ENCODE data around the gene PRKACB. TPM values are rescaled to one million over a fixed set of nuclear protein-coding genes. Genes with fewer than 3 reads are reported as not detected.
"Not testable (repeated sequence)": the region's sequence is repeated elsewhere in the genome, so short reads cannot be mapped to it uniquely, and the experiment has no call there.

The PRKACB gene
- total and polyA plus RNA-seq, 5 donors: 21.0 to 53.5 (median 51.0) TPM

DNA sequence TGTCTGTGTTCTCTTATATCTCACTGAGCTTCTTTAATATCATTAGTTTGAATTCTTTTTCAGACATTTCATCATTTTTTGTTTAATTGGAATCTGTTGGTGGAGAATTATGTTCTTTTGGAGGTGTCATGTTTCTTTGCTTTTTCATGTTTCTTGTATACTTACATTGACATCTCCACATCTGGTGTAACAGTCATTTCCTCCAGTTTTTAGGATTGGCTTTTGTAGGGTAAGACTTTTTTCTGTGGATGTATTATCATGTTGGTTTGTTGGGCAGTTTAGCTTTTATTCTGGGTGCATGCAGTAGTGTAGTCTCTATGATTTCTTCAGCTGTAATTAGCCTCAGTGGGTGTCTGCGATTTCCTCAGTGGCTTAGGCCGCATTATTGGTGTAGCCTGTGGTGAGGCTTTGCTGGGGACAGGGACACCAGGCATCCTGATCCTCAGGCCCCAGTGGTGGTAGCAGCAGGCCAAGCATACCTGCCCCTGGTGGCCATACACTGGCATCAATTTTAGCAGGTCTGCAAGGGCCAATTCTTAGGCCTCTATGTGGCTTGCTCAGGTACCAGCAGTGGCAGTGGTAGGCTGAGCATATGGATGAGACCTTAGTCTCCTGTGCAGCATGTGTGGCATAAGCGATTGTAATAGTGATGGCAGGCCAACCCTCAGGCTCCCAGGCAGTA, 79.8 kb downstream of the PRKACB start:
- H3K4me3 ChIP-seq (ENCODE audit: low read length): no peak overlapping the region

DNA sequence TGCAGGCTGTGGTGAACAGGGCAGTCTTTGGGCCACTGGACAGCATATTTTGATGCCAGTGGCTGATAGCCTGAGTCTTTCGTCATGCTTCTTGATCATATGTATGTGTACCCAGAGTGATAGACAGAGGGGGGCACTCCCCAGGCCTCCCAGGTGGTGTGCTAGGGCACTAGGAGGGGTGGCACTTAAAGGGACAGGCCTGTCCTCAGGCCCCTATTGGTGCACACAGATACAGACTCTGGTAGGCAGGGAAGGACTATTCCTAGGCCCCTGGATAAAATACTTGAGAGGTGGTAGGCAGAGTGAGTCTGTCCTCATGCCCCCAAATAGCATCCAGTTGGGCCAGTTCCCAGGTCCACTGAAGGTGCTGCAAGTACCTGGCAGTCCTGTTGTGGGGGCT, 80.8 kb downstream of the PRKACB start:
- ATAC-seq: no peak
- Histone ChIP-seq H3K4me3 (ENCODE audit: low read length) (no peak overlapping the region), H3K9me3 (ENCODE audit: control insufficient read depth, low read length) (no peaks in the 10 kb centered on the region), H3K4me1 (ENCODE audit: control insufficient read depth, insufficient read depth, low read length) (no peaks in the 10 kb centered on the region), H3K27me3 (ENCODE audit: control insufficient read depth, insufficient read depth) (no peaks in the 10 kb centered on the region), H3K27ac (ENCODE audit: low read length) (no peak overlapping the region)
- no peak for DNase-seq
- 94% methylated on average over 1 of the region's 1 CpG for WGBS
- intact Hi-C loops (cut with DNase I): no loop called here

More for the DNA sequence above, 79.8 kb downstream of the PRKACB start:
- WGBS: 49% methylated on average over 3 of the region's 3 CpGs
- intact Hi-C loops (cut with DNase I): no loop called here
- ATAC-seq: no peak
- DNase-seq: no peak
- Histone ChIP-seq H3K4me1 (ENCODE audit: control insufficient read depth, insufficient read depth, low read length) (no peaks in the 10 kb centered on the region), H3K9me3 (ENCODE audit: control insufficient read depth, low read length) (no peaks in the 10 kb centered on the region), H3K27me3 (ENCODE audit: control insufficient read depth, insufficient read depth) (no peaks in the 10 kb centered on the region), H3K27ac (ENCODE audit: low read length) (no peak overlapping the region)

DNA sequence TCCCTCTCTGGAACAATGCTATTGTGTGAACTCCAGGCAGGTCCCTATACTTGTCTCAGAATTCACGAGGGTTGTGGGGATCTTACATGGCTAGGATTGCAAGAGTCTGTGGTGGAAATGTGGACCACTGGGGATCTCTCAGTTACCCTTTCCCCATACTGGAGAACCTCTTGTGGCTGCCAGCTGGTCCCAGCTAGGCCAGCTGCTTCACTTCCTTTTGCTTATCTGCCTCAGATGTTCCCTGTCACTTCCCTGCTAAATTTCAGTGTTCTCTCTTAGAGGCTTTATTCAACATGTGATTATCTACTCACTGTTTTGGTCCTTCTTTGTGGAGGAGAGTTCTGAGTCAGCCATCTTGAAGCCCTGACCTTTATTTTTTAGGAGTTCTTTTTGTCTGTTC, 81.6 kb downstream of the PRKACB start:
- no peaks in the 10 kb centered on the region for H3K4me1 ChIP-seq (ENCODE audit: control insufficient read depth, insufficient read depth, low read length)
- H3K27ac ChIP-seq (ENCODE audit: low read length): no peak overlapping the region
- 74% methylated on average over 1 of the region's 1 CpG for WGBS
- ATAC-seq: no peak
- intact Hi-C loops (cut with DNase I): no loop called here
- H3K27me3 ChIP-seq (ENCODE audit: control insufficient read depth, insufficient read depth): no peaks in the 10 kb centered on the region
- no peaks in the 10 kb centered on the region for H3K9me3 ChIP-seq (ENCODE audit: control insufficient read depth, low read length)
- no peak overlapping the region for H3K4me3 ChIP-seq (ENCODE audit: low read length)
- no peak for DNase-seq

DNA sequence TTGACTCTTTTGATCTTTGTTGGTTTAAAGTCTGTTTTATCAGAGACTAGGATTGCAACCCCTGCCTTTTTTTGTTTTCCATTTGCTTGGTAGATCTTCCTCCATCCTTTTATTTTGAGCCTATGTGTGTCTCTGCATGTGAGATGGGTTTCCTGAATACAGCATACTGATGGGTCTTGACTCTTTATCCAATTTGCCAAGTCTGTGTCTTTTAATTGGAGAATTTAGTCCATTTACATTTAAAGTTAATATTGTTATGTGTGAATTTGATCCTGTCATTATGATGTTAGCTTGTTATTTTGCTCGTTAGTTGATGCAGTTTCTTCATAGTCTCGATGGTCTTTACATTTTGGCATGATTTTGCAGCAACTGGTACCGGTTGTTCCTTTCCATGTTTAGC, 88.6 kb downstream of the PRKACB start:
- H3K27ac ChIP-seq (ENCODE audit: low read length); DNase-seq; H3K9me3 ChIP-seq (ENCODE audit: control insufficient read depth, low read length); ATAC-seq; H3K4me3 ChIP-seq (ENCODE audit: low read length); H3K27me3 ChIP-seq (ENCODE audit: control insufficient read depth, insufficient read depth); intact Hi-C loops (cut with DNase I); H3K4me1 ChIP-seq (ENCODE audit: control insufficient read depth, insufficient read depth, low read length): not testable (repeated sequence)
- WGBS: 98% methylated on average over 3 of the region's 3 CpGs

DNA sequence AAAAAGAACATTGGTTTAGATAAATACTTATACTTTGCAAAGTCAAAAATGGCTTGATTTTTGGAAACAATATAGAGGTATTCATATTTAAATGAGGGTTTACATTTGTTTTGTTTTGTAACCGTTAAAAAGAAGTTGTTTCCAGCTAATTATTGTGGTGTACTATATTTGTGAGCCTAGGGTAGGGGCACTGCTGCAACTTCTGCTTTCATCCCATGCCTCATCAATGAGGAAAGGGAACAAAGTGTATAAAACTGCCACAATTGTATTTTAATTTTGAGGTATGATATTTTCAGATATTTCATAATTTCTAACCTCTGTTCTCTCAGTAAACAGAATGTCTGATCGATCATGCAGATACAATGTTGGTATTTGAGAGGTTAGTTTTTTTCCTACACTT, 92.2 kb downstream of the PRKACB start:
- Histone ChIP-seq H3K27ac (ENCODE audit: low read length) (no peak overlapping the region), H3K27me3 (ENCODE audit: control insufficient read depth, insufficient read depth) (no peaks in the 10 kb centered on the region), H3K9me3 (ENCODE audit: control insufficient read depth, low read length) (no peaks in the 10 kb centered on the region), H3K4me3 (ENCODE audit: low read length) (no peak overlapping the region), H3K4me1 (ENCODE audit: control insufficient read depth, insufficient read depth, low read length) (no peaks in the 10 kb centered on the region)
- DNase-seq (no peak), ATAC-seq (no peak)
- intact Hi-C loops (cut with DNase I): no loop called here
- WGBS: 88% methylated on average over 2 of the region's 2 CpGs

DNA sequence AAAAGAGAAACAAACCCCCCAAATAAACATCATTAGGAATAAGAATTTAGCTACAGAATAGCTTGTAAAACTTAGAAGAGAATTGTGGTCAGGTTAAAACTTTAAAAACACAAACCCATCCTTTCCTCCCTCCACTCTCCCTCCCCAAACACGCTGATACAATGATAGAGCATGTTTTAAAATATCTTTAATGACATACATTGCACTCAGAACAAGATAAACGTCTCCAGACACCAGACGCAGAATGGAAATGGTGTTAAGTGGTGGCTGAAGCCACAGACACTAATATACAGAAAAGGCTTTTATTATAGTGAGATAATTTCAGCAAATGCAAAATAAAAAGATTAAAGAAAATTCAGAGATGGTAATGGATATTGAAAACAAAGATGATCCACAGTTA, 98.6 kb downstream of the PRKACB start:
- 34% methylated on average over 3 of the region's 3 CpGs for WGBS
- H3K4me1 ChIP-seq (ENCODE audit: control insufficient read depth, insufficient read depth, low read length): no peaks in the 10 kb centered on the region
- no peak overlapping the region for H3K27ac ChIP-seq (ENCODE audit: low read length)
- no peak overlapping the region for H3K4me3 ChIP-seq (ENCODE audit: low read length)
- intact Hi-C loops (cut with DNase I): no loop called here
- no peak for DNase-seq
- no peaks in the 10 kb centered on the region for H3K9me3 ChIP-seq (ENCODE audit: control insufficient read depth, low read length)
- no peak for ATAC-seq
- no peaks in the 10 kb centered on the region for H3K27me3 ChIP-seq (ENCODE audit: control insufficient read depth, insufficient read depth)

DNA sequence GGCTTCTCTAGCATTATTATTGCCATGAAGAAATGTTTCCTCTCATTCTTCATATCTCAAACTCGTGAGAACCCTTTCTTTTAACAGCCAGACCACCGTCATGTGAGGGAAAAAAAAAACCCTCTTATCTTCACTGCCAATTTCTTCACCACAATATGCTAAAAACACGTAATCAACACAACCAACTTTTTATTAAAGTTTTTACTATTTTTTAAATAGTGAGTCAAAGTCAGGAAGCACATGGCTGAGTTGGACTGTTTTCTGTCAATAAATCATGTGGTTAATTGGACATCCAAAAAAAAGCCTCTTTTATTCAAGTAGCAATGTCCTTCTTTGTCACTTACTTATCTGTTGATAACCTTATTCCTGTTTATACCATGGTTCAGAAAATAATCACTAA, 101.5 kb downstream of the PRKACB start:
- Histone ChIP-seq H3K4me3 (ENCODE audit: low read length) (no peak overlapping the region), H3K27me3 (ENCODE audit: control insufficient read depth, insufficient read depth) (no peaks in the 10 kb centered on the region), H3K9me3 (ENCODE audit: control insufficient read depth, low read length) (no peaks in the 10 kb centered on the region), H3K27ac (ENCODE audit: low read length) (no peak overlapping the region), H3K4me1 (ENCODE audit: control insufficient read depth, insufficient read depth, low read length) (no peaks in the 10 kb centered on the region)
- DNase-seq: no peak
- 21% methylated on average over 3 of the region's 3 CpGs for WGBS
- no peak for ATAC-seq
- intact Hi-C loops (cut with DNase I): no loop called here

DNA sequence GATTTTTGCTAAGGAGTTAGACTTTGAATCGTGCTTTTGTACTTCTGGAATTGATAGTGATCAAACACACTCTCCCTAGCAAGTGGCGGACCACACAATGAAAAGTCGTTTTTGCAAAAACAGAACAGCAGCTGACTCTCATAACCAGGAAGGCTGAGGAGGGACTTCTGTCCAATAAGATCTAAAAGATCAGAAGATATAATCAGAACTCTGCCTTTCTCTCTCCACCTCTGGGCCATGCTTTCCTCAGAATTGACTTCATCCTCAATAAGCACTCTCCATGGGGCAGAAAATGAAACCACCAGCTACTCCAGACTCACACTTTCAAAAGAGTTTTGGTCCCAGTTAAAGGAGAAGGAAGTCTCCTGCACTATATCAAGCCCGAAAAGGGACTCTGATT, 102.1 kb downstream of the PRKACB start:
- no peaks in the 10 kb centered on the region for H3K9me3 ChIP-seq (ENCODE audit: control insufficient read depth, low read length)
- intact Hi-C loops (cut with DNase I): no loop called here
- H3K4me3 ChIP-seq (ENCODE audit: low read length): no peak overlapping the region
- H3K4me1 ChIP-seq (ENCODE audit: control insufficient read depth, insufficient read depth, low read length): no peaks in the 10 kb centered on the region
- WGBS: 50% methylated on average over 4 of the region's 4 CpGs
- DNase-seq (no peak), ATAC-seq (no peak)
- H3K27ac ChIP-seq (ENCODE audit: low read length): no peak overlapping the region
- no peaks in the 10 kb centered on the region for H3K27me3 ChIP-seq (ENCODE audit: control insufficient read depth, insufficient read depth)

DNA sequence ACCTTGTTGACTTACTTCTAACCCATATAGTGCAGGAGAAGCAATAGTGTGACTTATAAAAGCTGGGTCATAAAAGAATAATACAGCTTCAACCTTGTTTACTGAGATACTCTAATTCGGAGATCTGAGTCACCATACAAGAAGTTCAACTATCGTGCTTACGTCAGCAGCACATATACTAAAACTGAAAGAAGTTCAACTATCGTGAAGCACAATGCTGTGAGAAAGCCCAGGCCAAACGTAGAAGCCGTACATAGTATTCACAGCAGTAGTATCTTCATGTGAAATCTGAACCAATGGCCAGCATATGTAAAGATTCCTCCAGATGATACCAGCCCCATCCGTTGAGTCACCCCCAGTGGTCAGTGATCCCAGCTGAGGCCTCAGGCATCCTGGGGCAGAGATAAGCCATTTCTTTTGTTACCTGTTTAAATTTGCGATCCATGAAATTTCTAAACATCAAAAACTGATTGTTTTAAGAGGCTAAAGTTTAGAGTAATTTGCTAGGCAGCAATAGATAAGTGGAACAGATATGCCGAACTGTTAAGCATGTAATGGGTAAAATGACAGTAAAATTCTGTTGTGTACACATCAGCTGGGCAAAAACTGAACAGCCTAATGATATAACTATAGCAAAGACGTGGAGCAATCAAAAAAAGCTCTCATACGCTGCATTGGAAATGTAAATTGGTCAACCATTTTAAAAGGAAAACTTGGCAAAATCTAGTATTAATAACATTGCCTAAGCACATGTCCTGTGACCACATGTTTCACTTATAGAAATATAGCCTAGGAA, 103.6 kb downstream of the PRKACB start:
- ATAC-seq (no peak), DNase-seq (no peak)
- H3K9me3 ChIP-seq (ENCODE audit: control insufficient read depth, low read length): no peaks in the 10 kb centered on the region
- intact Hi-C loops (cut with DNase I): no loop called here
- H3K27me3 ChIP-seq (ENCODE audit: control insufficient read depth, insufficient read depth): no peaks in the 10 kb centered on the region
- WGBS: 92% methylated on average over 11 of the region's 11 CpGs
- no peak overlapping the region for H3K27ac ChIP-seq (ENCODE audit: low read length)
- no peak overlapping the region for H3K4me3 ChIP-seq (ENCODE audit: low read length)
- no peaks in the 10 kb centered on the region for H3K4me1 ChIP-seq (ENCODE audit: control insufficient read depth, insufficient read depth, low read length)

DNA sequence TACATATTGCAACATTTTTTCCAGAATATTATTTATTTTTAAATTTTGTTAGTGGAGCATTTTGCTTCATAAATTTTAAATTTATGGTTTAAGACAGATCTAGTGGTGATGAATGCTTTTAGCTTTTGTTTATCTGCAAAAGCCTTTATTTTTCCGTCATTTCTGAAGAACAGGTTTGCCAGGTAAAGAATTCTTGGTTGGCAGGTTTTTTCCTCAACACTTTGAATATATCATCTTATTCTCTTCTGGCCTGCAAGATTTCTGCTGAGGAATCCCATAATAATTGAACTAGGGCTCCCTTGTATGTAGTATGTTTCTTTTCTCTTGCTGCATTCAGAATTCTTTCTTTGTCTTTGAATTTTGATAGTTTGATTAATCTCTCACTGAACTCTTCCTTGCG, 106.6 kb downstream of the PRKACB start:
- WGBS: 92% methylated on average over 2 of the region's 2 CpGs
- no peak for DNase-seq
- peaks cover 4% of the 10 kb centered on the region for H3K4me1 ChIP-seq (ENCODE audit: control insufficient read depth, insufficient read depth, low read length)
- no peak overlapping the region for H3K4me3 ChIP-seq (ENCODE audit: low read length)
- intact Hi-C loops (cut with DNase I): no loop called here
- no peaks in the 10 kb centered on the region for H3K27me3 ChIP-seq (ENCODE audit: control insufficient read depth, insufficient read depth)
- no peak overlapping the region for H3K27ac ChIP-seq (ENCODE audit: low read length)
- ATAC-seq: no peak
- H3K9me3 ChIP-seq (ENCODE audit: control insufficient read depth, low read length): no peaks in the 10 kb centered on the region

DNA sequence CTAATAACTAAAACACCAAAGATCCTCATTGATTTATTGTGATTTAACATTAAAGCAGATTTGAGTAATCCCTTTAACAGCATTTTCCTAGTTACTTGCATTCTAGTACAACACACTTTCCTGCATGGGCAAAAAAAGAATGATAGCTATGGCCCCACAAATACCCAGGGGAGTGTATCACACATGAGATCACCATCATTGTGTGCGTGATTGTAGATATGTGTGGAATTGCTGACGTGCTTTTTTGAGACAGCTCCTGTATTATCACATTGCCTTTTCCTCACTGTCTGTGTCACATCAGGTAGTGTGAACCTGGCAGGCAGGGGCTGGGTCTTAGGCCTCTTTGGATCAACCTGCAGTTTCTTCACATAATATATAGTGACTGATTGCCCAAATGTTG, 109.0 kb downstream of the PRKACB start:
- H3K27ac ChIP-seq (ENCODE audit: low read length): no peak overlapping the region
- no peak overlapping the region for H3K4me3 ChIP-seq (ENCODE audit: low read length)
- H3K4me1 ChIP-seq (ENCODE audit: control insufficient read depth, insufficient read depth, low read length): peaks cover 4% of the 10 kb centered on the region
- ATAC-seq (no peak), DNase-seq (no peak)
- 45% methylated on average over 2 of the region's 2 CpGs for WGBS
- intact Hi-C loops (cut with DNase I): no loop called here
- H3K27me3 ChIP-seq (ENCODE audit: control insufficient read depth, insufficient read depth): no peaks in the 10 kb centered on the region
- no peaks in the 10 kb centered on the region for H3K9me3 ChIP-seq (ENCODE audit: control insufficient read depth, low read length)

Data from right cardiac atrium (tissue), 5 donors.